PC-3 (cell line): Measurements from ENCODE around the gene HOXD4. TPM values are rescaled to one million over a fixed set of nuclear protein-coding genes. Genes with fewer than 3 reads are reported as not detected.

Experiments
- ATAC-seq: fragments of 200-7000 bp; cut with Tn5 transposase; 2 replicates; pipeline ENCODE4 v1.9.1; 2020; ENCODE audit warnings: mild to moderate bottlenecking, moderate library complexity
- BruUV-seq: library from RNA; stranded (reverse); fragments of 400-500 nt; replicated peaks from 2 replicates; lab custom pipeline; 2021; lab: Mats Ljungman, UMichigan
- CTCF ChIA-PET: fragments of 300-600 bp; sonication (Branson Sonifier 250); formaldehyde crosslinking; loops from one replicate; lab custom pipeline; 2022; ENCODE audit warnings: antibody characterized with exemption; lab: Charles Lee
- POLR2A ChIA-PET: fragments of 300-600 bp; sonication (Branson Sonifier 250); formaldehyde crosslinking; loops from one replicate; lab custom pipeline; 2022; ENCODE audit warnings: antibody characterized with exemption; ENCODE audit not compliant: unreplicated experiment; lab: Charles Lee
- DNase-seq: peaks from one replicate; pipeline ENCODE4 v3.0.0-alpha.2; 2015
- H2AFZ ChIP-seq: fragments of 300-600 bp; sonication (generic); 2 replicates; pipeline ENCODE4 v1.6.0; 2016; ENCODE audit warnings: antibody characterized with exemption, low read length
- H3F3A ChIP-seq: fragments of 300-600 bp; sonication (generic); one replicate; pipeline ENCODE4 v1.6.0; 2017; ENCODE audit warnings: antibody characterized with exemption, low read length, control low read depth, mild to moderate bottlenecking; ENCODE audit not compliant: unreplicated experiment
- H3K27ac ChIP-seq: fragments of 300-600 bp; sonication (generic); 2 replicates; pipeline ENCODE4 v1.5.1; 2016; ENCODE audit warnings: mild to moderate bottlenecking, low read length
- H3K27me3 ChIP-seq: fragments of 300-600 bp; sonication (generic); 2 replicates; pipeline ENCODE4 v1.6.1; 2016; ENCODE audit warnings: low read length, mixed read lengths
- H3K36me3 ChIP-seq: fragments of 300-600 bp; sonication (generic); 2 replicates; pipeline ENCODE4 v1.6.1; 2016; ENCODE audit warnings: low read depth, mixed run types, low read length, mixed read lengths
- H3K4me1 ChIP-seq: fragments of 300-600 bp; sonication (generic); 2 replicates; pipeline ENCODE4 v1.5.1; 2016; ENCODE audit warnings: low read length; ENCODE audit not compliant: insufficient read depth
- H3K4me2 ChIP-seq: fragments of 300-600 bp; sonication (generic); 2 replicates; pipeline ENCODE4 v1.6.0; 2016; ENCODE audit warnings: low read length
- H3K4me3 ChIP-seq: fragments of 300-600 bp; sonication (generic); 2 replicates; pipeline ENCODE4 v1.5.1; 2016; ENCODE audit warnings: mild to moderate bottlenecking, low read length, mixed read lengths
- H3K79me2 ChIP-seq: fragments of 300-600 bp; sonication (generic); 2 replicates; pipeline ENCODE4 v1.6.1; 2017; ENCODE audit warnings: low read length, mixed read lengths
- H3K9ac ChIP-seq: fragments of 300-600 bp; sonication (generic); 2 replicates; pipeline ENCODE4 v1.6.0; 2016; ENCODE audit warnings: mild to moderate bottlenecking, low read length
- H3K9me2 ChIP-seq: fragments of 300-600 bp; sonication (generic); replicated peaks from 2 replicates; pipeline ENCODE4 v1.6.1; 2016; ENCODE audit warnings: mixed run types, low read length, mixed read lengths
- H3K9me3 ChIP-seq: fragments of 300-600 bp; sonication (generic); 2 replicates; pipeline ENCODE4 v1.6.1; 2016; ENCODE audit warnings: low read length, mixed read lengths
- H4K20me1 ChIP-seq: fragments of 300-600 bp; sonication (generic); 2 replicates; pipeline ENCODE4 v1.6.1; 2016; ENCODE audit warnings: low read length, mixed read lengths
- EZH2 ChIP-seq: fragments of 300-600 bp; sonication (generic); IDR thresholded peaks from one replicate; pipeline ENCODE4 v1.6.1; 2017; ENCODE audit warnings: antibody characterized with exemption, mild to moderate bottlenecking, low read length; ENCODE audit not compliant: unreplicated experiment
- EZH2phosphoT487 ChIP-seq: fragments of 300-600 bp; sonication (generic); IDR thresholded peaks from 2 replicates; pipeline ENCODE4 v1.6.1; 2018; ENCODE audit warnings: mild to moderate bottlenecking, antibody characterized with exemption, low read length, borderline replicate concordance
- intact Hi-C: fragments of 100-400 bp; cut with micrococcal nuclease; formaldehyde crosslinking; loops from 2 replicates; pipeline ENCODE4 v1.9.0; 2023
- total RNA-seq: library from RNA; depleted of rRNA; stranded (reverse); fragments of >200 nt; gene quantifications from 2 replicates; pipeline ENCODE4 v1.2.3, GENCODE V29; 2014
- TF ChIP-seq, protein P1 (sequence below): fragments of 300-600 bp; sonication (generic); conservative IDR thresholded peaks from 2 replicates; pipeline ENCODE4 v1.5.1; 2017; ENCODE audit warnings: antibody characterized with exemption, low read depth, mild to moderate bottlenecking, low read length

The HOXD4 gene
- total RNA-seq, 1 experiment from 2014 or later, result 0.29 TPM

DNA sequence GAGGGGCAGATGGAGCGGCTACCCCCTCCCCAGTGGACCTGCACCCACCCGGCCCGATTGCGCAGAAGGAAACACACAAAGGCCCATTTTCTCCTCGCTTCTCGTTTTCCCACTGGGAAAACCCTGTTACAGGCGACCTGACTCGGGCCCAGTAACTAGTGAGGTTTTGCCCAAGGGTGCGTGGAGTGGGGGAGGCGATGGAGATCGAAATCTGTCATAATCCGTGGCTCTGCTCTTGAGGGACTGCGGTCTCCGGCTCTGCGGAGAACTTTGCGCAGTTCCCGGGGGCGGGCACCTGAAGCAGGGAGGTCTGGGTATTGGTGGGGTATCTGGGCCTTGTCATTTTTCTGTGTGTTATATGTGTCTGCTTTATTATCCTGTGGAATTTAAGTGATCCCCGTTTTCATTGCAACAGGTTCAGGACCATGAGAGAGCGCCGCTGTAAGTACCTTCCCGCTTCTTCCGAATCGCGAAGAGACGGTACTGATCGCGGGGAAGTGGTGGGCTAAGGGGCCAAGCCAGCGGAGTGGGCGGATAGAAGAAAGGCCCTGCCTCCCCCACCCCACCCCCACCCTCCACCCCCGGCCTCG lies 4.0 kb upstream of the HOXD4 start:
- intact Hi-C loops, result no loop called here
- Histone ChIP-seq H3K27ac (no peak overlapping the region), H3K4me2 (no peak overlapping the region), H3K79me2 (no peaks in the 10 kb centered on the region), H3K9me3 (no peaks in the 10 kb centered on the region), H4K20me1 (no peaks in the 10 kb centered on the region), H3K9me2 (no peaks in the 10 kb centered on the region), H3K4me1 (no peaks in the 10 kb centered on the region), H3F3A (no peaks in the 10 kb centered on the region), H3K4me3 (no peak overlapping the region), H3K36me3 (no peaks in the 10 kb centered on the region), H2AFZ (no peak overlapping the region), H3K27me3 (no peaks in the 10 kb centered on the region), H3K9ac (no peak overlapping the region)
- DNase-seq (no peak), ATAC-seq (no peak)
- CTCF ChIA-PET, result no interaction called here
- POLR2A ChIA-PET, result no interaction called here
- TF ChIP-seq EZH2phosphoT487, result no peak
- no peak for TF ChIP-seq EZH2
- TF ChIP-seq, protein P1, sequence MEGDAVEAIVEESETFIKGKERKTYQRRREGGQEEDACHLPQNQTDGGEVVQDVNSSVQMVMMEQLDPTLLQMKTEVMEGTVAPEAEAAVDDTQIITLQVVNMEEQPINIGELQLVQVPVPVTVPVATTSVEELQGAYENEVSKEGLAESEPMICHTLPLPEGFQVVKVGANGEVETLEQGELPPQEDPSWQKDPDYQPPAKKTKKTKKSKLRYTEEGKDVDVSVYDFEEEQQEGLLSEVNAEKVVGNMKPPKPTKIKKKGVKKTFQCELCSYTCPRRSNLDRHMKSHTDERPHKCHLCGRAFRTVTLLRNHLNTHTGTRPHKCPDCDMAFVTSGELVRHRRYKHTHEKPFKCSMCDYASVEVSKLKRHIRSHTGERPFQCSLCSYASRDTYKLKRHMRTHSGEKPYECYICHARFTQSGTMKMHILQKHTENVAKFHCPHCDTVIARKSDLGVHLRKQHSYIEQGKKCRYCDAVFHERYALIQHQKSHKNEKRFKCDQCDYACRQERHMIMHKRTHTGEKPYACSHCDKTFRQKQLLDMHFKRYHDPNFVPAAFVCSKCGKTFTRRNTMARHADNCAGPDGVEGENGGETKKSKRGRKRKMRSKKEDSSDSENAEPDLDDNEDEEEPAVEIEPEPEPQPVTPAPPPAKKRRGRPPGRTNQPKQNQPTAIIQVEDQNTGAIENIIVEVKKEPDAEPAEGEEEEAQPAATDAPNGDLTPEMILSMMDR, result no peak
- no TSS peak for BruUV-seq

GRCh38 chr2:176147800-176148496 lies 3.4 kb upstream of the HOXD4 start:
- Histone ChIP-seq H3K27me3 (no peaks in the 10 kb centered on the region), H3F3A (no peaks in the 10 kb centered on the region), H3K27ac (no peak overlapping the region), H3K4me2 (no peak overlapping the region), H3K4me1 (no peaks in the 10 kb centered on the region), H3K9me2 (no peaks in the 10 kb centered on the region), H3K36me3 (no peaks in the 10 kb centered on the region), H2AFZ (no peak overlapping the region), H3K4me3 (no peak overlapping the region), H4K20me1 (no peaks in the 10 kb centered on the region), H3K9me3 (no peaks in the 10 kb centered on the region), H3K79me2 (no peaks in the 10 kb centered on the region), H3K9ac (no peak overlapping the region)
- ChIA-PET POLR2A (no interaction called here), CTCF (no interaction called here)
- no peak for DNase-seq
- TF ChIP-seq, protein P1, result no peak
- TF ChIP-seq EZH2phosphoT487, result no peak
- TF ChIP-seq EZH2, result no peak
- BruUV-seq, result no TSS peak
- intact Hi-C loops, result no loop called here
- no peak for ATAC-seq

DNA sequence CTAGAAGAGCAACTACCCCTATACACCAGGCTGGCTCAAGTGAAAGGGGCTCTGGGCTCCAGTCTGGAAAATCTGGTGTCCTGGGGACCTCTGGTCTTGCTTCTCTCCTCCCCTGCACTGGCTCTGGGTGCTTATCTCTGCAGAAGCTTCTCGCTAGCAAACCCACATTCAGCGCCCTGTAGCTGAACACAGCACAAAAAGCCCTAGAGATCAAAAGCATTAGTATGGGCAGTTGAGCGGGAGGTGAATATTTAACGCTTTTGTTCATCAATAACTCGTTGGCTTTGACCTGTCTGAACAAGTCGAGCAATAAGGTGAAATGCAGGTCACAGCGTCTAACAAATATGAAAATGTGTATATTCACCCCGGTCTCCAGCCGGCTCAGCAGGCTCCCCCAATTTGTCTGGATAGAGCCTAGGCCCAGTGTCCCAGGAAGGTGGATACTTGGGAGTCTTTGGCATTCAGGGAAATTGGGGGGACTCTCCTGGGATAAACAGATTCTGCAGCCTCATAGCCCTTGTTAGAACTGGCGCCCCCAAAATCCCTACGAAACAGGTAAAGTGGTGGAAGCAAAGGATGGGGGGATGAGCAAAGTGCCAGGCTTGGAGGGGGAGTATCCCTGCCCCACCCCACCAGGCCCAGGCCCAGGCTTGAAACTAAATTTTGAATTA lies 2.5 kb upstream of the HOXD4 start:
- intact Hi-C loops, result no loop called here
- BruUV-seq, result no TSS peak
- Histone ChIP-seq H2AFZ (no peak overlapping the region), H3K9me3 (no peaks in the 10 kb centered on the region), H3K9me2 (no peaks in the 10 kb centered on the region), H3K36me3 (no peaks in the 10 kb centered on the region), H3F3A (no peaks in the 10 kb centered on the region), H3K4me3 (no peak overlapping the region), H3K79me2 (no peaks in the 10 kb centered on the region), H3K27ac (no peak overlapping the region), H4K20me1 (no peaks in the 10 kb centered on the region), H3K4me2 (no peak overlapping the region), H3K4me1 (no peaks in the 10 kb centered on the region), H3K27me3 (no peaks in the 10 kb centered on the region), H3K9ac (no peak overlapping the region)
- ChIA-PET POLR2A (interaction anchor here (0.6 kb wide), 1 partner anchor 434 kb away, joined by 3 read pairs; no protein-coding TSS in a partner anchor), CTCF (no interaction called here)
- TF ChIP-seq EZH2 (no peak), EZH2phosphoT487 (no peak)
- TF ChIP-seq, protein P1, result no peak
- DNase-seq, result no peak
- no peak for ATAC-seq
